HG03159 (cell line): ENCODE results near the gene CDCA8.

Experiments
- ATAC-seq: cut with Tn5 transposase; IDR thresholded peaks from one replicate; pipeline ENCODE4 v1.9.1; 2021; ENCODE audit warnings: mild to moderate bottlenecking, moderate library complexity; ENCODE audit not compliant: unreplicated experiment

Gene CDCA8

GRCh38 chr1:37714689-37715088 is 22.4 kb downstream of the CDCA8 start:
- ATAC-seq = no peak

- ATAC-seq = no peak
Observed at GRCh38 chr1:37716321-37716720, 24.0 kb downstream of the CDCA8 start.

- no peak for ATAC-seq
Observed at GRCh38 chr1:37717631-37718030, 25.3 kb downstream of the CDCA8 start.

GRCh38 chr1:37718181-37718900 is 26.0 kb downstream of the CDCA8 start:
- ATAC-seq = no peak

GRCh38 chr1:37718901-37719571 is 26.7 kb downstream of the CDCA8 start:
- ATAC-seq = no peak

GRCh38 chr1:37719572-37720195 is 27.4 kb downstream of the CDCA8 start:
- no peak for ATAC-seq

- no peak for ATAC-seq
Observed at GRCh38 chr1:37720231-37721130, 28.2 kb downstream of the CDCA8 start.

- ATAC-seq = no peak
Observed at GRCh38 chr1:37721565-37721964, 29.2 kb downstream of the CDCA8 start.

GRCh38 chr1:37722181-37723071 is 30.1 kb downstream of the CDCA8 start:
- no peak for ATAC-seq

GRCh38 chr1:37723072-37723389 is 30.7 kb downstream of the CDCA8 start:
- ATAC-seq = no peak

GRCh38 chr1:37723390-37724078 is 31.2 kb downstream of the CDCA8 start:
- ATAC-seq = no peak

- ATAC-seq = no peak
Observed at GRCh38 chr1:37724575-37724974, 32.3 kb downstream of the CDCA8 start.

GRCh38 chr1:37725851-37726613 is 33.7 kb downstream of the CDCA8 start:
- no peak for ATAC-seq

GRCh38 chr1:37726751-37727585 is 34.7 kb downstream of the CDCA8 start:
- no peak for ATAC-seq

GRCh38 chr1:37728416-37728815 is 36.1 kb downstream of the CDCA8 start:
- ATAC-seq = no peak

GRCh38 chr1:37730376-37730775 is 38.1 kb downstream of the CDCA8 start:
- no peak for ATAC-seq

GRCh38 chr1:37731312-37732019 is 39.1 kb downstream of the CDCA8 start:
- ATAC-seq = no peak
